Measurements from ENCODE around the gene GMPR2.
A peak's percentile ranks its signal among the peaks of the same experiment; 100 is the strongest.
"Not testable (repeated sequence)": the region's sequence is repeated elsewhere in the genome, so short reads cannot be mapped to it uniquely, and the experiment has no call there.

Gene GMPR2

GRCh38 chr14:24202538-24202937, 30.2 kb upstream of the GMPR2 start:
- no CpG with 5 or more reads among the region's 8 CpGs for WGBS (ENCODE audit: insufficient coverage, insufficient read length)
- H3K27ac ChIP-seq (ENCODE audit: low read length); H3K4me3 ChIP-seq (ENCODE audit: low read length); H3K9me3 ChIP-seq (ENCODE audit: control insufficient read depth, insufficient read depth, low read length); H3K36me3 ChIP-seq (ENCODE audit: control insufficient read depth, insufficient read depth, low read length); DNase-seq (ENCODE audit: low read depth, low spot score); H3K4me1 ChIP-seq (ENCODE audit: control insufficient read depth, insufficient read depth, low read length); H3K27me3 ChIP-seq (ENCODE audit: control insufficient read depth, insufficient read depth, low read length): not testable (repeated sequence)

GRCh38 chr14:24203249-24203886, 29.4 kb upstream of the GMPR2 start:
- not testable (repeated sequence) for H3K4me3 ChIP-seq (ENCODE audit: low read length); H3K27ac ChIP-seq (ENCODE audit: low read length); H3K9me3 ChIP-seq (ENCODE audit: control insufficient read depth, insufficient read depth, low read length); DNase-seq (ENCODE audit: low read depth, low spot score); H3K36me3 ChIP-seq (ENCODE audit: control insufficient read depth, insufficient read depth, low read length); H3K4me1 ChIP-seq (ENCODE audit: control insufficient read depth, insufficient read depth, low read length); H3K27me3 ChIP-seq (ENCODE audit: control insufficient read depth, insufficient read depth, low read length)
- no CpG with 5 or more reads among the region's 16 CpGs for WGBS (ENCODE audit: insufficient coverage, insufficient read length)

- peaks cover 9% of the 10 kb centered on the region for H3K36me3 ChIP-seq (ENCODE audit: control insufficient read depth, insufficient read depth, low read length)
- no peak for DNase-seq (ENCODE audit: low read depth, low spot score)
- WGBS (ENCODE audit: insufficient coverage, insufficient read length) = 100% methylated on average over 1 of the region's 7 CpGs
Observed at GRCh38 chr14:24204163-24205146, 28.3 kb upstream of the GMPR2 start.

GRCh38 chr14:24206260-24207103, 26.2 kb upstream of the GMPR2 start:
- peaks cover 14% of the 10 kb centered on the region for H3K36me3 ChIP-seq (ENCODE audit: control insufficient read depth, insufficient read depth, low read length)
- DNase-seq (ENCODE audit: low read depth, low spot score) = no peak
- H3K4me1 ChIP-seq (ENCODE audit: control insufficient read depth, insufficient read depth, low read length) = no peaks in the 10 kb centered on the region
- H3K27me3 ChIP-seq (ENCODE audit: control insufficient read depth, insufficient read depth, low read length) = no peaks in the 10 kb centered on the region
- H3K4me3 ChIP-seq (ENCODE audit: low read length) = no peak overlapping the region
- no peaks in the 10 kb centered on the region for H3K9me3 ChIP-seq (ENCODE audit: control insufficient read depth, insufficient read depth, low read length)
- no CpG with 5 or more reads among the region's 11 CpGs for WGBS (ENCODE audit: insufficient coverage, insufficient read length)
- no peak overlapping the region for H3K27ac ChIP-seq (ENCODE audit: low read length)

More at GRCh38 chr14:24204163-24205146, 28.3 kb upstream of the GMPR2 start:
- Histone ChIP-seq H3K27me3 (ENCODE audit: control insufficient read depth, insufficient read depth, low read length) (no peaks in the 10 kb centered on the region), H3K4me1 (ENCODE audit: control insufficient read depth, insufficient read depth, low read length) (no peaks in the 10 kb centered on the region), H3K4me3 (ENCODE audit: low read length) (no peak overlapping the region), H3K27ac (ENCODE audit: low read length) (no peak overlapping the region), H3K9me3 (ENCODE audit: control insufficient read depth, insufficient read depth, low read length) (no peaks in the 10 kb centered on the region)

- WGBS (ENCODE audit: insufficient coverage, insufficient read length) = no CpG with 5 or more reads among the region's 5 CpGs
- H3K9me3 ChIP-seq (ENCODE audit: control insufficient read depth, insufficient read depth, low read length) = no peaks in the 10 kb centered on the region
- no peaks in the 10 kb centered on the region for H3K27me3 ChIP-seq (ENCODE audit: control insufficient read depth, insufficient read depth, low read length)
- H3K36me3 ChIP-seq (ENCODE audit: control insufficient read depth, insufficient read depth, low read length) = peaks cover 14% of the 10 kb centered on the region
- no peaks in the 10 kb centered on the region for H3K4me1 ChIP-seq (ENCODE audit: control insufficient read depth, insufficient read depth, low read length)
- DNase-seq (ENCODE audit: low read depth, low spot score) = no peak
- H3K27ac ChIP-seq (ENCODE audit: low read length) = no peak overlapping the region
- H3K4me3 ChIP-seq (ENCODE audit: low read length) = no peak overlapping the region
Observed at GRCh38 chr14:24207104-24207551, 25.6 kb upstream of the GMPR2 start.

GRCh38 chr14:24207625-24208024, 25.1 kb upstream of the GMPR2 start:
- Histone ChIP-seq H3K4me3 (ENCODE audit: low read length) (no peak overlapping the region), H3K4me1 (ENCODE audit: control insufficient read depth, insufficient read depth, low read length) (no peaks in the 10 kb centered on the region), H3K36me3 (ENCODE audit: control insufficient read depth, insufficient read depth, low read length) (peaks cover 14% of the 10 kb centered on the region), H3K27me3 (ENCODE audit: control insufficient read depth, insufficient read depth, low read length) (no peaks in the 10 kb centered on the region), H3K9me3 (ENCODE audit: control insufficient read depth, insufficient read depth, low read length) (no peaks in the 10 kb centered on the region), H3K27ac (ENCODE audit: low read length) (no peak overlapping the region)
- no CpG with 5 or more reads among the region's 2 CpGs for WGBS (ENCODE audit: insufficient coverage, insufficient read length)
- DNase-seq (ENCODE audit: low read depth, low spot score) = no peak

- no CpG with 5 or more reads among the region's 6 CpGs for WGBS (ENCODE audit: insufficient coverage, insufficient read length)
- H3K9me3 ChIP-seq (ENCODE audit: control insufficient read depth, insufficient read depth, low read length) = no peaks in the 10 kb centered on the region
- no peak overlapping the region for H3K4me3 ChIP-seq (ENCODE audit: low read length)
- peaks cover 2% of the 10 kb centered on the region; the same call in 1 of the 2 replicates for H3K4me1 ChIP-seq (ENCODE audit: control insufficient read depth, insufficient read depth, low read length)
- H3K36me3 ChIP-seq (ENCODE audit: control insufficient read depth, insufficient read depth, low read length) = peaks cover 9% of the 10 kb centered on the region
- no peak overlapping the region for H3K27ac ChIP-seq (ENCODE audit: low read length)
- no peaks in the 10 kb centered on the region for H3K27me3 ChIP-seq (ENCODE audit: control insufficient read depth, insufficient read depth, low read length)
- DNase-seq (ENCODE audit: low read depth, low spot score) = no peak
Observed at GRCh38 chr14:24211311-24211710, 21.4 kb upstream of the GMPR2 start.

- DNase-seq (ENCODE audit: low read depth, low spot score) = peak; percentile 95
Observed at GRCh38 chr14:24212924-24213865, 19.5 kb upstream of the GMPR2 start, which contains the start of gene CHMP4A. Gene CHMP4A (minus strand): TSS chr14:24213488. CDS start chr14:24213439, 49 bp downstream.

GRCh38 chr14:24213866-24214662, 18.7 kb upstream of the GMPR2 start:
- H3K9me3 ChIP-seq (ENCODE audit: control insufficient read depth, insufficient read depth, low read length) = no peaks in the 10 kb centered on the region
- no peak overlapping the region for H3K27ac ChIP-seq (ENCODE audit: low read length)
- peak overlapping the region; percentile 22; the same call in 1 of the 2 replicates for H3K4me3 ChIP-seq (ENCODE audit: low read length)
- peaks cover 2% of the 10 kb centered on the region; the same call in 1 of the 2 replicates for H3K4me1 ChIP-seq (ENCODE audit: control insufficient read depth, insufficient read depth, low read length)
- no CpG with 5 or more reads among the region's 7 CpGs for WGBS (ENCODE audit: insufficient coverage, insufficient read length)
- peaks cover 8% of the 10 kb centered on the region for H3K36me3 ChIP-seq (ENCODE audit: control insufficient read depth, insufficient read depth, low read length)
- H3K27me3 ChIP-seq (ENCODE audit: control insufficient read depth, insufficient read depth, low read length) = no peaks in the 10 kb centered on the region
- no peak for DNase-seq (ENCODE audit: low read depth, low spot score)

More at GRCh38 chr14:24212924-24213865, 19.5 kb upstream of the GMPR2 start, which contains the start of gene CHMP4A:
- Histone ChIP-seq H3K36me3 (ENCODE audit: control insufficient read depth, insufficient read depth, low read length) (peaks cover 8% of the 10 kb centered on the region), H3K9me3 (ENCODE audit: control insufficient read depth, insufficient read depth, low read length) (no peaks in the 10 kb centered on the region), H3K4me3 (ENCODE audit: low read length) (peak within 1 kb of the TSS; percentile 66), H3K27ac (ENCODE audit: low read length) (no peak within 1 kb of the TSS), H3K27me3 (ENCODE audit: control insufficient read depth, insufficient read depth, low read length) (no peaks in the 10 kb centered on the region), H3K4me1 (ENCODE audit: control insufficient read depth, insufficient read depth, low read length) (peaks cover 2% of the 10 kb centered on the region; the same call in 1 of the 2 replicates)
- WGBS (ENCODE audit: insufficient coverage, insufficient read length) = no CpG with 5 or more reads among the region's 53 CpGs
